A549 (cell line): Measurements from ENCODE around the gene OGDH. TPM values are rescaled to one million over a fixed set of nuclear protein-coding genes. Genes with fewer than 3 reads are reported as not detected.

Experiments
- ATAC-seq, 2 experiments: fragments of 200-7000 bp in 1 of 2; fragments of >200 bp in 1 of 2; cut with Nextera tagmentation in 1 of 2; cut with Tn5 transposase in 1 of 2; 3 replicates each; pipeline versions ENCODE4 v1.8.0 to v1.9.1; 2018 to 2020; ENCODE audit warnings: mild to moderate bottlenecking in 1 of 2, moderate library complexity in 1 of 2
- CTCF ChIA-PET: fragments of 300-600 bp; sonication (Branson Sonifier 250); formaldehyde crosslinking; extraction: SDS; loops from one replicate; lab custom pipeline; 2021; ENCODE audit warnings: antibody characterized with exemption, inconsistent platforms; lab: Yijun Ruan, JAX
- POLR2A ChIA-PET: fragments of 350-600 bp; formaldehyde crosslinking; extraction: SDS; loops from one replicate; lab custom pipeline; 2021; ENCODE audit warnings: antibody characterized with exemption, inconsistent platforms; lab: Yijun Ruan, JAX
- DNase-seq, 2 experiments: peaks; one replicate each; pipeline versions ENCODE4 v3.0.0 to v3.0.0-alpha.2; 2011 to 2016; ENCODE audit warnings: low read depth in 1 of 2, low spot score in 1 of 2
- FAIRE-seq: peaks from 2 replicates; lab custom pipeline; 2011; peaks lifted over from hg19 to GRCh38; lab: Jason Lieb, UNC
- H3K27ac ChIP-seq, 2 experiments: fragments of >200 bp; sonication (Bioruptor Twin); formaldehyde crosslinking; 3 replicates each; pipeline ENCODE4 v1.5.1; 2016 to 2017
- H3K4me1 ChIP-seq: fragments of >200 bp; sonication (Bioruptor Twin); formaldehyde crosslinking; 3 replicates; pipeline ENCODE4 v1.6.1; 2016
- H3K4me2 ChIP-seq: fragments of >200 bp; sonication (Bioruptor Twin); formaldehyde crosslinking; 3 replicates; pipeline ENCODE4 v1.6.1; 2016
- H3K4me3 ChIP-seq: fragments of >200 bp; sonication (Bioruptor Twin); formaldehyde crosslinking; 3 replicates; pipeline ENCODE4 v1.5.1; 2016
- H3K9me3 ChIP-seq: fragments of >200 bp; sonication (Bioruptor Twin); formaldehyde crosslinking; 3 replicates; pipeline ENCODE4 v1.6.1; 2016
- ATOH8 ChIP-seq: fragments of 250-450 bp; sonication (Bioruptor Pico); IDR thresholded peaks from 2 replicates; pipeline ENCODE4 v1.5.0; 2020; ENCODE audit warnings: low read depth, mild to moderate bottlenecking, moderate library complexity
- BHLHE40 ChIP-seq: IDR thresholded peaks from 2 replicates; pipeline ENCODE4 v1.6.1; 2012; ENCODE audit warnings: low read depth, low read length, inconsistent platforms
- CEBPB ChIP-seq, 2 experiments: fragments of >200 bp in 1 of 2; sonication (Bioruptor Twin) in 1 of 2; formaldehyde crosslinking in 1 of 2; IDR thresholded peaks; 2 replicates each; pipeline ENCODE4 v1.6.1; 2012 to 2016
- CHD2 ChIP-seq: fragments of 150-350 bp; IDR thresholded peaks from 2 replicates; pipeline ENCODE4 v1.6.1; 2014; ENCODE audit warnings: low read length; ENCODE audit not compliant: partially characterized antibody
- CHD4 ChIP-seq: fragments of 200-600 bp; sonication (generic); IDR thresholded peaks from 2 replicates; pipeline ENCODE4 v1.6.1; 2016; ENCODE audit warnings: antibody characterized with exemption, mild to moderate bottlenecking, borderline replicate concordance
- E2F6 ChIP-seq: IDR thresholded peaks from 2 replicates; pipeline ENCODE4 v1.6.1; 2012; ENCODE audit warnings: low read depth, borderline replicate concordance
- ESRRA ChIP-seq: fragments of 150-350 bp; IDR thresholded peaks from 2 replicates; pipeline ENCODE4 v1.6.1; 2014; ENCODE audit warnings: mild to moderate bottlenecking, low read length, borderline replicate concordance
- FOSL2 ChIP-seq, 2 experiments: fragments of 450-650 bp in 1 of 2; fragments of >200 bp in 1 of 2; sonication (Bioruptor Twin) in 1 of 2; formaldehyde crosslinking; IDR thresholded peaks; 2 replicates each; pipeline versions ENCODE4 v1.5.0 to v1.6.1; 2016 to 2020; ENCODE audit warnings: mild to moderate bottlenecking in 1 of 2, moderate library complexity in 1 of 2
- FOXS1 ChIP-seq: fragments of 250-450 bp; sonication (Bioruptor Pico); IDR thresholded peaks from 2 replicates; pipeline ENCODE4 v1.5.0; 2020; ENCODE audit warnings: mild to moderate bottlenecking, moderate library complexity
- GATA3 ChIP-seq: IDR thresholded peaks from 2 replicates; pipeline ENCODE4 v1.6.1; 2012; ENCODE audit warnings: borderline replicate concordance
- HOXB13 ChIP-seq: fragments of 250-450 bp; sonication (Bioruptor Pico); IDR thresholded peaks from 2 replicates; pipeline ENCODE4 v1.5.0; 2020; ENCODE audit warnings: low read depth, mild to moderate bottlenecking, moderate library complexity
- HOXB5 ChIP-seq: fragments of 250-450 bp; sonication (Bioruptor Pico); IDR thresholded peaks from 2 replicates; pipeline ENCODE4 v1.5.0; 2020; ENCODE audit warnings: mild to moderate bottlenecking, moderate library complexity
- JUN ChIP-seq, 2 experiments: fragments of >200 bp; sonication (Bioruptor Twin); formaldehyde crosslinking; IDR thresholded peaks; 2 replicates in 1 of 2; 3 replicates in 1 of 2; pipeline ENCODE4 v1.6.1; 2016 to 2017
- JUNB ChIP-seq: fragments of >200 bp; sonication (Bioruptor Twin); formaldehyde crosslinking; IDR thresholded peaks from 2 replicates; pipeline ENCODE4 v1.6.1; 2016
- MAFK ChIP-seq: fragments of 450-650 bp; IDR thresholded peaks from 2 replicates; pipeline ENCODE4 v1.6.1; 2014; ENCODE audit not compliant: partially characterized antibody
- MAX ChIP-seq: IDR thresholded peaks from 2 replicates; pipeline ENCODE4 v1.6.1; 2012
- MAZ ChIP-seq: fragments of 150-350 bp; IDR thresholded peaks from 2 replicates; pipeline ENCODE4 v1.6.1; 2014; ENCODE audit warnings: antibody characterized with exemption, low read depth, low read length, borderline replicate concordance
- NPAS2 ChIP-seq: fragments of 250-450 bp; sonication (Bioruptor Pico); IDR thresholded peaks from 2 replicates; pipeline ENCODE4 v1.8.0; 2022; ENCODE audit warnings: mild to moderate bottlenecking, moderate library complexity, borderline replicate concordance
- PHF8 ChIP-seq: fragments of 200-600 bp; sonication (generic); IDR thresholded peaks from 2 replicates; pipeline ENCODE4 v1.6.1; 2016; ENCODE audit warnings: low read depth, mild to moderate bottlenecking, antibody characterized with exemption, moderate library complexity, borderline replicate concordance
- POLR2AphosphoS2 ChIP-seq: conservative IDR thresholded peaks from 2 replicates; pipeline ENCODE4 v1.6.1; 2012; ENCODE audit warnings: low read length, improper control_type of control experiment, inconsistent platforms
- RAD21 ChIP-seq, 2 experiments: fragments of >200 bp in 1 of 2; sonication (Bioruptor Twin) in 1 of 2; formaldehyde crosslinking in 1 of 2; IDR thresholded peaks in 1 of 2; conservative IDR thresholded peaks in 1 of 2; 2 replicates in 1 of 2; 3 replicates in 1 of 2; pipeline ENCODE4 v1.6.1; 2012 to 2018; ENCODE audit warnings: inconsistent platforms in 1 of 2
- RARB ChIP-seq: fragments of 250-450 bp; sonication (Bioruptor Pico); IDR thresholded peaks from 2 replicates; pipeline ENCODE4 v1.8.0; 2021; ENCODE audit warnings: mild to moderate bottlenecking, moderate library complexity
- RCOR1 ChIP-seq: fragments of 150-350 bp; IDR thresholded peaks from 2 replicates; pipeline ENCODE4 v1.6.1; 2014; ENCODE audit warnings: antibody characterized with exemption, low read length, low read depth
- RFX5 ChIP-seq: fragments of 450-650 bp; IDR thresholded peaks from 2 replicates; pipeline ENCODE4 v1.7.1; 2014; ENCODE audit warnings: antibody characterized with exemption, mild to moderate bottlenecking, moderate library complexity
- USF2 ChIP-seq: fragments of 450-650 bp; IDR thresholded peaks from 2 replicates; pipeline ENCODE4 v1.6.1; 2014; ENCODE audit warnings: antibody characterized with exemption
- ZC3H11A ChIP-seq: fragments of 450-650 bp; IDR thresholded peaks from 2 replicates; pipeline ENCODE4 v1.6.1; 2014; ENCODE audit warnings: antibody characterized with exemption, mild to moderate bottlenecking
- ZFP36 ChIP-seq: fragments of 450-650 bp; IDR thresholded peaks from 2 replicates; pipeline ENCODE4 v1.6.1; 2014; ENCODE audit warnings: borderline replicate concordance; ENCODE audit not compliant: partially characterized antibody
- WGBS: methylation state at CpG from one replicate; pipeline ENCODE4 v1.1.6; 2017; ENCODE audit errors: missing lambda C conversion rate; 5-methylcytosine and 5-hydroxymethylcytosine counted together
- polyA plus RNA-seq, 4 experiments: library from polyadenylated mRNA; depleted of rRNA in 3 of 4; stranded (reverse); fragments of >200 nt; fragmentation: RNase III in 1 of 4; extraction: RNeasy Plus Mini Kit Qiagen cat#74134 plus additional on column Dnase treatment in 1 of 4; gene quantifications; 2 replicates in 3 of 4; 3 replicates in 1 of 4; pipeline ENCODE4 v1.2.3, GENCODE V29; 2011 to 2017

OGDH gene
- polyA plus RNA-seq, 2 of the 4 experiments (the other 2 are of a cell fraction): 32.5 to 38.8 TPM

GRCh38 chr7:44709945-44710596 lies 103.6 kb downstream of the OGDH start:
- no peak overlapping the region for H3K4me3 ChIP-seq
- 90% methylated on average over 10 of the region's 10 CpGs for WGBS
- H3K27ac ChIP-seq: no peak overlapping the region
- H3K4me1 ChIP-seq: no peaks in the 10 kb centered on the region
- FAIRE-seq (no peak), ATAC-seq (no peak), DNase-seq (no peak)
- CTCF ChIA-PET: interaction anchor here (0.6 kb wide), 1 partner anchor 8 kb away, joined by 3 read pairs; no protein-coding TSS in a partner anchor
- no peak for TF ChIP-seq RFX5
- TF ChIP-seq RARB: no peak
- no peaks in the 10 kb centered on the region for H3K9me3 ChIP-seq
- POLR2A ChIA-PET: no interaction called here
- no peak overlapping the region for H3K4me2 ChIP-seq

GRCh38 chr7:44711528-44711927 lies 105.1 kb downstream of the OGDH start:
- ChIA-PET CTCF (interaction anchor here (0.6 kb wide), 1 partner anchor 8 kb away, joined by 3 read pairs; no protein-coding TSS in a partner anchor), POLR2A (no interaction called here)
- no peak overlapping the region for H3K4me2 ChIP-seq
- DNase-seq (no peak), FAIRE-seq (no peak), ATAC-seq (no peak)
- TF ChIP-seq ESRRA (no peak), NPAS2 (CRISPR knock-in tag) (no peak), CHD2 (no peak), MAX (no peak), PHF8 (no peak)
- no peaks in the 10 kb centered on the region for H3K9me3 ChIP-seq
- H3K4me3 ChIP-seq: no peak overlapping the region
- 84% methylated on average over 5 of the region's 5 CpGs for WGBS
- no peaks in the 10 kb centered on the region for H3K4me1 ChIP-seq
- no peak overlapping the region for H3K27ac ChIP-seq

GRCh38 chr7:44712012-44712411 lies 105.6 kb downstream of the OGDH start:
- no peak overlapping the region for H3K27ac ChIP-seq
- no peak for FAIRE-seq
- no peak overlapping the region for H3K4me3 ChIP-seq
- H3K4me1 ChIP-seq: no peaks in the 10 kb centered on the region
- no peak overlapping the region for H3K4me2 ChIP-seq
- no peak for ATAC-seq
- ChIA-PET POLR2A (no interaction called here), CTCF (interaction anchor here (0.6 to 1.1 kb wide), 2 partner anchors 9 to 10 kb away, joined by 3 read pairs; no protein-coding TSS in a partner anchor)
- TF ChIP-seq GATA3 (no peak), ZC3H11A (no peak), JUNB (no peak), FOXS1 (no peak), CEBPB (IDR thresholded peaks at IDR 0.05) (no peak), MAFK (no peak), ATOH8 (CRISPR knock-in tag) (no peak), RAD21 (conservative IDR thresholded peaks at IDR 0.05 in 1 of 2, IDR thresholded peaks at IDR 0.05 in 1 of 2) (no peak), HOXB5 (CRISPR knock-in tag) (no peak), CHD2 (no peak), E2F6 (no peak)
- H3K9me3 ChIP-seq: no peaks in the 10 kb centered on the region
- no peak for DNase-seq
- WGBS: 79% methylated on average over 5 of the region's 5 CpGs

GRCh38 chr7:44713141-44713540 lies 106.7 kb downstream of the OGDH start:
- DNase-seq (no peak), ATAC-seq (no peak), FAIRE-seq (no peak)
- ChIA-PET CTCF (interaction anchor here (1.1 kb wide), 1 partner anchor 11 kb away, joined by 3 read pairs; no protein-coding TSS in a partner anchor), POLR2A (no interaction called here)
- no peak overlapping the region for H3K4me2 ChIP-seq
- H3K27ac ChIP-seq: no peak overlapping the region
- no peak overlapping the region for H3K4me3 ChIP-seq
- H3K4me1 ChIP-seq: no peaks in the 10 kb centered on the region
- H3K9me3 ChIP-seq: no peaks in the 10 kb centered on the region
- 95% methylated on average over 2 of the region's 2 CpGs for WGBS
- TF ChIP-seq POLR2AphosphoS2 (no peak), FOXS1 (no peak), GATA3 (no peak), MAX (no peak), NPAS2 (CRISPR knock-in tag) (no peak), CHD4 (no peak), USF2 (no peak), ZC3H11A (no peak), BHLHE40 (no peak), RCOR1 (no peak), FOSL2 (IDR thresholded peaks at IDR 0.05) (no peak), FOSL2 (CRISPR knock-in tag; IDR thresholded peaks at IDR 0.05) (no peak), ZFP36 (no peak), HOXB13 (no peak), HOXB5 (CRISPR knock-in tag) (no peak), MAZ (no peak), RFX5 (no peak), ESRRA (no peak), JUN (IDR thresholded peaks at IDR 0.05) (no peak)
